GM12864 (cell line): ENCODE results near the gene TAGLN2.

Experiments
- DNase-seq: peaks from one replicate; pipeline ENCODE4 v3.0.0-alpha.2; 2011; ENCODE audit warnings: low read depth
- H3K4me3 ChIP-seq: 2 replicates; pipeline ENCODE4 v1.5.1; 2011; ENCODE audit warnings: mild to moderate bottlenecking, low read depth, low read length, control low read depth
- TF ChIP-seq, protein P1 (sequence below): IDR thresholded peaks from 2 replicates; pipeline ENCODE4 v1.5.1; 2011; ENCODE audit warnings: low read depth, mild to moderate bottlenecking, moderate library complexity, low read length, control low read depth, inconsistent platforms; ENCODE audit errors: missing control alignments

The TAGLN2 gene

DNA sequence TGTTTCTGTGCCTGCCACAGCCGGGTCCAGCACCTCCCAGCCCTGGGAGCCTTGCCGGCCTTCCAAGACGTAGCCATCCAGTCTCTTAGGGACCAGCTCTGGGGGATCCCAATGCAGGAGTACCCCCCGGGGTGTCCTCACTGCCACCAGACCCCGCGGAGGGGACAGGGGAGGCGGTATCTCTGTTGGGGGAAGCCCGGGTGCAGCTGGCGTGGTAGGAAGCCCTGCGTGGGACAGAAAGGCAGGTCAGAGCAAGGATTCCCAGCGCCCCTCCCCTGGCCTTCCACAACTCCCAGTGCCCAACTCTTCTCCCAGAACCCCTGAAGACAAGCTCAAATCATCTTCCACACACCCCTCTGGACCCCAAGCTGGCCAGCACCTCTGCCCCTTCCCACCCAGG lies 4.9 kb upstream of the TAGLN2 start:
- TF ChIP-seq, protein P1, sequence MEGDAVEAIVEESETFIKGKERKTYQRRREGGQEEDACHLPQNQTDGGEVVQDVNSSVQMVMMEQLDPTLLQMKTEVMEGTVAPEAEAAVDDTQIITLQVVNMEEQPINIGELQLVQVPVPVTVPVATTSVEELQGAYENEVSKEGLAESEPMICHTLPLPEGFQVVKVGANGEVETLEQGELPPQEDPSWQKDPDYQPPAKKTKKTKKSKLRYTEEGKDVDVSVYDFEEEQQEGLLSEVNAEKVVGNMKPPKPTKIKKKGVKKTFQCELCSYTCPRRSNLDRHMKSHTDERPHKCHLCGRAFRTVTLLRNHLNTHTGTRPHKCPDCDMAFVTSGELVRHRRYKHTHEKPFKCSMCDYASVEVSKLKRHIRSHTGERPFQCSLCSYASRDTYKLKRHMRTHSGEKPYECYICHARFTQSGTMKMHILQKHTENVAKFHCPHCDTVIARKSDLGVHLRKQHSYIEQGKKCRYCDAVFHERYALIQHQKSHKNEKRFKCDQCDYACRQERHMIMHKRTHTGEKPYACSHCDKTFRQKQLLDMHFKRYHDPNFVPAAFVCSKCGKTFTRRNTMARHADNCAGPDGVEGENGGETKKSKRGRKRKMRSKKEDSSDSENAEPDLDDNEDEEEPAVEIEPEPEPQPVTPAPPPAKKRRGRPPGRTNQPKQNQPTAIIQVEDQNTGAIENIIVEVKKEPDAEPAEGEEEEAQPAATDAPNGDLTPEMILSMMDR = no peak
- DNase-seq = no peak
- no peak overlapping the region for H3K4me3 ChIP-seq

DNA sequence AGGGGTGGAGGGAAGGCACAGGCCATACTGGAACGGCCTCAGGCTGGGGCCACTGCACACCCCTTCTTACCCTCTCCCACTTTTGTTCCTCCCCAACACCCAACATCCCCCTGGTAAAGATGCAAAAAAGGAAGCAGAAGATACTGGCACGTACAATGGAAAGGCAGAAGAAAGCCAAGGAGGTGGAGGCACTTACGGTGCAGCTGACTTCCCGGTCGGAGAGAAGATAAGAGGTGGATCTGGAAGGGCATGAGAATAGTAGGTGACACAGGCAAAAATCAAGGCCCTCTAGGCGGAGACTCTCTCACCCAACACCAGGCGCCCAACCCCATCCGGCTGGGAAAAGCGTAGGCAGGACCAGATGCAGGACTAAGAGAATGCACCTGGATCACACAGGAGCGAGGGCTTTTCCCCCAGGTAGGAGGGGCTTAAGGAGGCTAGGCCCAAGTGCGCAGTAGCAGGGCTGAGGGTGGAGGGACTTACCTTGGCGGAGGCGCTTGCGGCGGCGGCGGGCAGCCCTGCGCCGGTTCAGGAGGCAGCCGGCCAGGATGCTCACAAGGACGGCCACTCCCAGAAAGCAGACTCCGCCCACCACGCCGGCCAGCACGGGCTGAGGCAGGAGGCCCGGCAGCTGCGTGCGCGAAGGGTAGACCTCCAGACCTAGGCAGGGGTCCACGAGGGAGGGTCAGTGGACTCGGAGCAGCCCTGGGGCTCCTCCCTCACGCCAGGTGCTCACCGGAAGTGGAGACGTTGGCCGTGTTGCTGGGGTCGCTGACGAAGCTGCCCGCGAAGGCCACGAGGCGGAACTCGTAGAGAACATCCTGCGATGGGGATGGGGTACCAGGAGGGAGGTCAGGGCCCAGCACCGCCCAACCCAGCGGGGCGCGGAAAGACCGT lies 4.1 kb upstream of the TAGLN2 start:
- no peak for DNase-seq
- TF ChIP-seq, protein P1 = no peak
- no peak overlapping the region for H3K4me3 ChIP-seq

DNA sequence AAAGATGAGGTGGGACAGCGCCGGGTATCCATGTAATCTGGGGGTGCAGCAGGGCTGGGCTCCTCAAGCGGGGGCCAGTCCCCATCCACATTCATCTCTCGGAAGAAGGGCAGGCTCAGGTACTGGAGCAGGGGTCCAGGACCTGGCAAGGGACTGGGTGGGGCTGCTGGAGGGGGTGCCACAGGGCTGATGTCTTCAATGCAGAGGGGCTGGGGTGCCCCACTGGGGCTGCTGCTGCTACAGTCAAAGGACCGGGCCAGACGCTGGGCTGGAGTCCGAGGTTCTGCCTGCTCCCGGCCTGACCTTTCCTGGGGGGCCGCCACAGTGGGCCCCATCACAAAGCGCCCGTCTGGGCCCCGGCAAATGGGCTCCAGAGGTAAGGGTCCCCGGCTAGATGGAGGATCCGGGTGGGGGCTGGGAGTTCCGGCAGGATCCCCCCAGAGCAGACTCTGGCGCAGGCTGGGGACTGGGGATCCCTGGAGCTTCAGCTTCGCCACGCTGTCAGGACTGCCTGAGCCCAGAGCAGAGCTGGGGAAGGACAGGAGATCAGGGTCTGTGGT lies 3.3 kb upstream of the TAGLN2 start:
- no peak overlapping the region for H3K4me3 ChIP-seq
- TF ChIP-seq, protein P1 = no peak
- no peak for DNase-seq

DNA sequence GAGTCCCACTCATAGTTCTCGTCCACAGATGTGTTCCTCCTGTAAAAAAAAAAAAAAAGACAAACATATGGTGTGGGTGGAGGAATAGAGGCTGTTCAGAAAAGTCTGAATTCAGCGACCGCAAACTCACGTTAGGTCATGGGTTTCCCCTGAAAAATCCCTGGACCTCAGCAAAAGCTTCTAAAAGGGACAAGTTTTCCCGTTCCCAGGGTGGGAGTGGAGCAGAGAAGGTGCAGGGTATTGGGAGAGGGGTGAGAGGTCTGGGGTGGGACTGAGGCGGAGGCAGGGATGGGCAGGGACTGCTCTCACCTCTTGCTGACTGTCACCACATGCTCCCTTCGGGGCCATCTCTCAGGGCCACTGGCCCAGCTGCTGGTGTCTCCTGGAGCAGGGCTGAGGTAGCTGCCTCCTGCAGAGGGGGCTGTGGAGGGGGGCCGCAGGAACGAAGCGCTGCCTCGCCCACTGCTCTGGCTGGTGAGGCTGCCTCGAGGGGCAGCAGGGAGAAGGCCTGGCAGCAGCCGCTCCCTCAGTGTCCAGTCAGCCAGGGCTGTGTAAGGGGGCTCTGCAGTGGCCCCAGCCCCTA lies 2.6 kb upstream of the TAGLN2 start:
- no peak overlapping the region for H3K4me3 ChIP-seq
- DNase-seq = no peak
- TF ChIP-seq, protein P1 = no peak

DNA sequence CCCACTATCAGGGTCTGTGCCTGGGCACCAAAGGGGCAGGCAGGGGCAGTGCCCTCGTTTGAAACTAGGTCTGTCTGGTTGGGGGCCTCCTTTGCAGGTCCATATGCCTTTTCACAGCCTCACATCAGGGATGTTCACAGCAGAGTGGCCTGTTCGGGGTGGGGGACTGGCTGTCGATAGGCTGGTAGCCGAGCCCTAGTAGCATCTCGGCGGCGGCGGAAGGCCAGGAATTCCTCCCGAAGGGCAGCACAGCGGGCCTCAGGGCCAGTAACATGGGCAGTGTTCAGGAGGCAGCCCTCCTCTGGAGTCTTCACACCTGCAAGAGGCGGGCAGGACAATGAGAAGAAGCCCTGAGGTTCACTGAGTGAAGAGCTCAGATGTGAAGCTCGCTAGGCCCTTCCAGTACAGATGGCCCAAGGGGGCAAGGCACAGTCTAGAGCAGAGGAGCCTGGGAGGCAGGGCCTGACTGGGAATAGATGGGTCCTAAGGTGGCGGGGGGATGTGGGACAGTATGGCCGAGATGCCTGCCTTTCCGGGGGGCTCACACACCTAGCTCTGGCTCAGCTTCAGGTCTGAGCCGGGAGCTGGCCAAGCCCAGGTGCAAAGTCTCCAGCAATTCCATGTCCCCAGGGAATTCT lies 2.0 kb upstream of the TAGLN2 start:
- no peak overlapping the region for H3K4me3 ChIP-seq
- no peak for DNase-seq
- TF ChIP-seq, protein P1 = no peak

DNA sequence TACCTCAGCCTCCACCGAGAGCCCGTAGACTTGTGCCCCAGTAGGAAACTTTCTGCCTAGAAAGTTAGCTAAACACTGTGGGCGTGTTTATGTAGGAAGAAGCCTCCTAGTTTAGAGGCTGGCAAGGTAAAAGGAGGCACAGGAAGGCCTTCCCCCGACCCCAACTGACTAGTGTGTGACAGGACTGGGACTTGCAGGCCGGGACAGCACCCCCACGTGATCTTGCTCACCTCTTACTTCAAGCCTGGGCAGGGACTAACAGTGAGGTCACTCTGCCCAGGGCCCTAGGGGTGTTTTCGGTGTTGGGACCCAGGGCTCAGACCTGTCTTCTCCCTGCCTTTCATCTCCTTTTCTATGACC lies 392 bp upstream of the TAGLN2 start:
- TF ChIP-seq, protein P1 = no peak
- DNase-seq = no peak
- peak overlapping the region; percentile 96 for H3K4me3 ChIP-seq
